Stimulated activated CD8-positive, alpha-beta memory T cell treated with anti-CD3 and anti-CD28 coated beads, Interleukin-7, amount 100 ng/mL, for 1 hour (primary cell): ENCODE results near the gene KLC3.

ENCODE experiments used
- DNase-seq, 2 donors: peaks; one replicate each; pipeline ENCODE4 v3.0.0-alpha.2; 2020; ENCODE audit warnings: low read depth in 2 of 2

The KLC3 gene

DNA sequence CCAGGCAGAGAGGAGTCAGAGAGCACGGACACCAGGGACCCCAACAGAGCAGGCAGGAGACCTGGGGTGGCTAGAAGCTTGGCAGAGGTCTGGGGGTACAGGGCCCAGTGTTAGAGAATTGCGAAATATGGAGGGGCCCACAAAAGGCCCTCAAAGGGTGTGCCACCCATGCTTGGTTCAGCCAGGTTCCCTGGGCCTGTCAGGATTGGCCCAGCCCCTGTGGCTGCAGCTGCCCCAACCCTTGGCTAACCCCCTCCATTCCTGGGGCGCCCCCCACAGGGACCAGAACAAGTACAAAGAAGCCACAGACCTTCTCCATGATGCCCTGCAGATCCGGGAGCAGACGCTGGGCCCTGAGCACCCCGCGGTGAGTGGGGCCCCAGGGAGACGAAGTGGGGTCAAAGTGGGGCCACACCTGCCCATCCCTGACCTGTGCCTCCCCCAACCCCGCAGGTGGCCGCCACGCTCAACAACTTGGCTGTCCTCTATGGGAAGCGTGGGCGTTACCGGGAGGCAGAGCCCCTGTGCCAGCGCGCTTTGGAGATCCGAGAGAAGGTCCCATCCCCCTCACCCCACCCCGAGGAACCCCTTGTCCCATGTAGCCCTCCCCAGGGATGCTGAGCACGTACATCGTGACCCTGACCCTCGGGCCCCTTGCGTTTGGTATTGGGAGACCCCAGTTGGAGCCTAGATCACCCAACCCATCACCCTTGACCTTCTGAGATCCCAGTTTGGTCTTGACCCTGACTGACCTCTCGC is 8.0 kb downstream of the KLC3 start:
- DNase-seq, result no peak

DNA sequence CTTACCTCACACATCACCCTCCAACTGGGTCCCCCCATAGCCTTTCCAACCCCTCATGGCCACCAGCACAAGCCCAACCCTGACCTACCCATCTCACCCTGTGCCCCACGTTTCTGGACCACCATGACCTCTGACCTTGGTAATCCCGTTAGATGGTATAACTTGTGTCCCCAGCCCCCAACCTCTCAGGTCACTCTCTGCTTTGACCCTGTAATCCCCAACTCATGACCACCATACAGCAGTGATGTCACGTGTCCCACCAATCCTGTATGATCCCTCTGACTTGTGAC is 8.5 kb downstream of the KLC3 start:
- no peak for DNase-seq

DNA sequence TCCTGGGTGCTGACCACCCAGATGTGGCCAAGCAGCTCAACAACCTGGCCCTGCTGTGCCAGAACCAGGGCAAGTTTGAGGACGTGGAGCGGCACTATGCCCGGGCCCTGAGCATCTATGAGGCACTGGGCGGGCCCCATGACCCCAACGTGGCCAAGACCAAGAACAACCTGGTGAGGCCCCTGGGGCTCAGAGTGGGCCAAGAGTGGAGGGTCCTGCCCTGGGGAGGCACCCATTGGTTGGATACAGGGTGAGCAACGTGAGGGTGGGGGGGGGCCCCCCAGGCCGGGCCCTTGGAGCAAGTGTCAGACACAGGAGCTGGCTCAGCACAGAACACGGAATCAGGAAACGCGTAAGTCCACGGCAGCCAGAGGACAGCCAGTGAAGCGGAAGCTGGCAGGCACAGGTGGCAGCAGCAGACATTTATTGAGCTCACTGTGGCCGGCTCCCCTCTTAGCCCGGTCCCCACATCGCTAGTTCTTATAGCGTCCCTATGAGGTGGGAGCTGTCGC is 8.9 kb downstream of the KLC3 start:
- no peak for DNase-seq

DNA sequence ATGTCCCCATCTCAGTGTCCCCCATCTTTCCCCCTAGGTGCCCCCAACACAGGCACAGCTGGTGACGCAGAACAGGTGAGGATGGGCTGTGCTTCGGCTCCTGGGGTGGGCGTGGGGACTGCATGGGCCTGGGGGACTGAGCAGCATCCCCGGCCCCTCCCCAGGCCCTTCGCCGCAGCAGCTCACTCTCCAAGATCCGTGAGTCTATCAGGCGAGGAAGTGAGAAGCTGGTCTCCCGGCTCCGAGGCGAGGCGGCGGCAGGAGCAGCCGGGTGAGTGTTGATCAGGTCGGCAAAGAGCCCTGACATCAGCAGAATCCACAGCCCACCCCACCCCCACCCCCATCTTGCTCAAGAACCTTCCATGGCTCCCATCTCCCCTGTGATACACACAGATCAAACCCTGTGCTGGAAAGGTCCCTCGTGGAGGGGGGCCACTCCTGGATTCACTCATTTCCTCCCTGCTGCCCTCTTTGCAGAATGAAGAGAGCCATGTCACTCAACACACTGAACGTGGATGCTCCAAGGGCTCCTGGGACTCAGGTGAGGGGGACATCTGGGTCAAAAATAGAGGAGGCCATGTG is 10.0 kb downstream of the KLC3 start:
- no peak for DNase-seq

DNA sequence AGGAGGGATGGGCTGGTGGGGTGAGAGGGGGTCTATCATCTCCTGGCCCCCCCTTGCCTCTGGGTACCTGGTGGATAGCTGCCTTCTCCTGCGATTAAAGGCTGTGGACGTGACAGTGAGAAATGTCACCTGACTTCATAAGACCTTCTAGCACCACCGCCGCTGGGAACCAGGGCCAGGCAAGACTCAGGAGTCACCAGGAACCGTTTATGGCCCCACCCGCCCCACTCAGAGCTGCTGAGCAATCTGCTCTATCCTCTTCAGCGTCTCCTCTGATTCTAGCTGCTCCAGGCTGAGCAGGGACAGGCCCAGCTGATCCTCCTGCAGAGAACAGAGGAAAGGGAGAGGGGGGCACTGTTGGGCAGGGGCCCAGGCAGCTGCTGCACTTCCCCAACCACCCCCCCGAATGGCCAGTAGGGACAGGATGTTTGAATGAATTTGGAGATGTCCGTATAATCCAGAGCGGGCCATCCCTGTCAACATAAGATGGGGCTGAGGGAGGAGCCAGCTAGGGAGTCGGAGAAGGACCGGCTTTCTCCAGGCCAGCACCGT is 10.9 kb downstream of the KLC3 start:
- DNase-seq, result no peak

DNA sequence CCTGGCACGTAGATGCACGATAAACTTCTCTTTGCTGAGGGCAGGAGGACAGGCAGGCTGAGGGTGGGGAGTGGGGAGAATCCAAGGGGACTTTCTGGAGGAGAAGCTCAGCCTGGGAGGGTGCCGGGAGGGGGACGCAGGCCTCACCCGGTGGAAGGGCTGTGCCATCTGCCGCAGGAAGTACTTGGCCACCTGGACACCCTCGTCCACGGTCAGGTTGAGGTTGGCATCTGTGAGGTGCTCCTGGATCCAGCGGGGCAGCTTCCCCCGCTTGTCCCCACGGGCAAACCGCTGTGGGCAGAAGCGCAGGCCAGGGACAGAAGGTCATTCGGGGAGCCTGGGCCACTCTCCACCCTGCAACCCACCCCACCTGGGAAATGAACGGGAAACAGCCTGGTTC is 11.5 kb downstream of the KLC3 start:
- no peak for DNase-seq

DNA sequence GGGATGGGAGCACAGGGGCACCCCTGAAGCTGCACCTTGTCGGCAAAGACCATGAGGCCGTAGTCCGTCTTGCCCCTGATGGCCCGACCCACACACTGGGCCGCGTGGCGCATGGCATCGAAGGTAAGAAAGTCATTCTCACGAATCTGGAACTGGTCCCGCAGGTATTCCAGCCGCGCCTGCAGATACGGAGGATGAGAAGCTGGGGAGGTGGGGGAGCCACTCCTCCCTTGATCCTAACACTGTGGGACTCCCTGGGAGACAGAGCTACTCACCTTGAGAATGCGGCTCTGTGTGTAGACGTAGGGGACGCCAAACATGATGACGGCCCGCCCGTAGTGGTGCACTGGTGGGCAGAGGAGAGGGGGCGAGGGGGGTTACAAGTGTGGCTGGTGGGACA is 11.9 kb downstream of the KLC3 start:
- no peak for DNase-seq

DNA sequence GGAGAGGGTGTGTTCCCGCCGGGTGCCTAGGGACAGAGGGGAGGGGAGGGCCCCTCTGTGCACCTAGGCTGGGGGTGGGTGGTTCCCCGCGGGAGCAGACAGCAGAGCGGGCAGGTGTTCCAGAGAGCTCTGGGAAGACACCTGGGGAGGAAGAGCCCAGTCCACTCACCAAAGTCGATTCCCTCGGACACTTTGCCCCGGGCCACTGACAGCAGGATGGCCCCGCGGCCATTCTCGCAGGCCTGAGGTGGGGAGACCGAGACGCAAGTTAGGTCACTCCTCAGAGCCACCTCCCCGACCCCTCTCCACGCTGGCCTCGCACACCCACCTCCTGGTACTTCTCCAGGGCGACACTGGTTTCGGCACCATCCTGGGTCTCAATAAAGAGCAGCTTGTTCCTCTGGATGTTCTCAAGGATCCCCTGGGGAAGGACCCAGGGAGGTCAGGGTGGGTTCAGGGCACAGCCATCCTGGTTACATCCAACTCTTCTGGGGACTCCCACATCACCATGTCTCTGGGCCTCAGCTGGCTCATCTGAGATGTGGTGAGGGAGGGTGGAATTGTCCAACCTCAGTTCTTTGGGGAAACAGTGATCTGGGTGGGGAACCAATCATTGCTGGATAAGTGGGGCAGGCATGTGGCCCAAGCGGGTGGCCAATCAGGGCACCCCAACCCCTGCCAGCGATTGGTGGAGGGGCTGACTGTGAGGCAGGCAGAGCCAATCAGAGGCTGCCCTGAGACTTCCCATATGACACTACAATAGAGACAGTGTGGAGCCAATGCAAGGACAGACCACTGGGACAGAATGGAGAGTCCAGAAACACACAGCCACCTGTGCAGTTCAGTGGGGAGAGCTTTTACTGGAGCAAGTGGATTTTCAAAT is 12.6 kb downstream of the KLC3 start:
- DNase-seq, result no peak

DNA sequence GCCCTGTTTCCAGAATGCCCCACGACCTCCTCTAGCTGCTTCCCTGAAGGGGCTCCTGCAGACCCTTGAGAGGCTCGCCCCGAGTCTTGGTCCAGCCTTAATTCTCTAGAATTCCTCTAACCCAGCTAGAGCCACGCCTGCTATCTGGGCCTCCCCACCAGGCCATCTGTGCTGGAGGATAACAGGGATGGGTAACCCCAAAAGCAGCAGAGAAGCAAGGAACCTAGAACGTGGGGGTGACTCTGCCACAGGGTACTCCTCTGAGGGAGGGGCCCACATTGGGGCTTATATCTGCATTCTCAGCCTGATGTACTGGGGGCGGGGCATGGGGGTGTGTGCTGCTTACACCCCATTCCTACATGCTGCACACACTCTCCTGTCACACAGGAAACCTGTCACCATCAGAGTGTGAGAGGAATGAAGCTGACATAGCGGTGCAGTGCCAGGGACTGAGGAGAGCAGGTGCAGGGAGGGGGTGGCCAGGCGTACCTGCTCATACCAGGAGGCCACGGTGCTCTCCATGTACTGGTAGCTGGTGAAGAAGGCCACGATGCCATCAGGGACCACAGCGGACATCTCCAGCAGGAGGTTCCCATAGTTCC is 13.8 kb downstream of the KLC3 start:
- no peak for DNase-seq

DNA sequence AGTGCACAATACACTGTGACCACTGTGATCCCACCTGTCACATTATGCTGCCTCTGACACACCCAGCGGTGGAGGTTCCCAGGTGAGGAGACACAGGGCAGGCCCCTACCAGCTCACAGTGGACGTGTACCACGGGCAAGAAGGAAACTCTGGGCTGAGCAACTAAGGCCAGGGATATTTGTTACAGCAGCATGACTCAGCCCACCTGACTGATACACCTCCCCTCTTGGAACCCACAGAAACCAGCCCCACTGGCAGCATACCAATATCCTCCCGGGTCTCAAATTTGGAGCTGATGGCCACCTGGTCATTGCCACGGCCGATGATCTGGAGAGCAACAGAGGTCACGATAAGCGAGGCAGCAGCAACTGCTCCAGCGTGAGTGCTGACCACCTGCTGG is 14.9 kb downstream of the KLC3 start:
- DNase-seq, result no peak

DNA sequence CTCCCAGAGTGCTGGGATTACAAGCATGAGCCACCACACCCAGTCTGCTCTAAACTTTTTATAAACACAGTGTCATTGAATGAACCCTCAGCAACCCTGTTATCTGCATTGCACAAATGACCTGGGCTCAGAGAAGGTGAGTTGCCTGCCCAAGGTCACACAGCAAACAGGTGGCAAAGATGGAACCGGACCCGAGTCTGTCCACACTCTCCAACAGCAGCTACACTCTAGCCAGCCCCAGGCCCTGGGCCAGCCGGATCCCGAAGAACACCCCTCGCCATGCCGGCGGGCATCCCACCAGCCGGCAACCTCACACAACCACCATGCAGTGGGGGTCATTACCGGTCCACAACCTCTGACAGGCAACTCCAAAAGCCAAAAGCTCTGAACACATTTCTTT is 15.4 kb downstream of the KLC3 start:
- no peak for DNase-seq

DNA sequence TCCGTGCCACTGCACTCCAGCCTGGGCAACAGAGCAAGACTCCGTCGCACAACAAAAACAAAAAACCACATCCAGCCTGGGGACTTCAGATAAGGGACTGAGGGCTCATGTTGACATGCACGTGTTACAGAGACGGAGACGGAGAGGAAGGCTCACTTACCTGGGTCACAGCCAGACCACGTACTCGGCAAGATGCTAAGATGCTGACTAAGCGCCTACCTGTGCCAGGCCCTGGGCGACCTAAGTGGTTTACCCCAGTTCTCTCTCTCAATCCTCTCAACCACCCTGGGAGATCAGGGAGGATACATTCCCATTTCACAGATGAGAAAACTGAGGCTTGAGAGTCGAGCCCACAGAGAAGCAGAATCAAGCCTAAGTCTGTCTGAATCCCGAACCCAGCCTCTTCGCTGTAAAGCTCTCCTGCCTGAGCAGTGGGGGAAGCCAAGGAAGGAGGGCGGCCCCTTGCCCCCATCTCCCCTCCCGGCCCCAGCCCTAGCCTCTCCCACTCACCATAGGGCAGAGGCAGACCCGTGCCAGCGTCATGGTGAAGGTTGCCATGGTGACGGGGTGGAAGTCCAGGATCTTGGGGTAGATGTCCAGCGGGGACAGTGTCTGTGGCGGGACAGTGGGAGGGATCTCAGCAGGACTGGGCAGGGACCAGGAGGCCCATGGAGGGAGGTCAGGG is 16.4 kb downstream of the KLC3 start:
- DNase-seq, result no peak

DNA sequence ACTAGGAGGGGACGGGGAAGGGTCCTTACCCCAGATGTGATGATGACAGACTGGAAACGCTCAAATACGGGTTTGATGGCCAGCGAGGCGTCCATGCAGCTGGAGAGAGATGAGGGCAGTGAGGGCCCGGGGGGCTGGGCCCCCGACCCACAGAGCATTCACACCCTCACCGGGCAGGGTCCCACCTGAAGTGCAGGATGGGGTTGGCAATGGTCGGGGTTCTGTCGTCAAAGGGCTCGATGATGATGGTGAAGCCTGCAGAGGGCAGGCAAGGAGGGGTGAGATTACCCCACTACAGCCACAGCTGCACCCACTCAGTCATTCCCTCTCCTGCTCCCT is 16.9 kb downstream of the KLC3 start:
- DNase-seq, result no peak

DNA sequence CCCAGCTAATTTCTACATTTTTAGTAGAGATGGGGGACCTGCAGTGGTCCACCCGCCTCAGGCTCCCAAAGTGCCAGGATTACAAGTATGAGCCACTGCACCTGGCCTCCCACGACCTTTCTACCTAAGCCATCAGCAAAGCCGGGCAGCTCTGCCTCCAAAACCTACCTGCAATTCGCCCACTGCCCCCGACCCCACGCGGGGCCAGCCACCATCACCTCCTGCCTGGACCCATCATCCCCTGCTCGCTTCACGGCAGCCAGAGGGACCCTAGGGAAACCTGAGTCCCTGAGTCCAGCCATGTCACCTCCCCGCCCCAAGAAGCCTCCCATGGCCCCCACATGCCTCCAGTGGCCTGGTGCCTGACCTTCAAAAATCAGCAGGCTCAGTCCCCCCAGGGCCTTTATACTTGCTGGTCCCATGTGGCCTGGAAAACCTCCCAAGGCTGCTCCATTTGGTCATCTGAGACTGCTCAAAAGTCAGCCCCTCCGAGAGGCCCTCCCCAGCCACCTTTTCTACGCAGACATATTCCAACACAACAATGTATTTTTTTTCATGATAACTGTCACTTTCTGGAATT is 17.8 kb downstream of the KLC3 start:
- no peak for DNase-seq

DNA sequence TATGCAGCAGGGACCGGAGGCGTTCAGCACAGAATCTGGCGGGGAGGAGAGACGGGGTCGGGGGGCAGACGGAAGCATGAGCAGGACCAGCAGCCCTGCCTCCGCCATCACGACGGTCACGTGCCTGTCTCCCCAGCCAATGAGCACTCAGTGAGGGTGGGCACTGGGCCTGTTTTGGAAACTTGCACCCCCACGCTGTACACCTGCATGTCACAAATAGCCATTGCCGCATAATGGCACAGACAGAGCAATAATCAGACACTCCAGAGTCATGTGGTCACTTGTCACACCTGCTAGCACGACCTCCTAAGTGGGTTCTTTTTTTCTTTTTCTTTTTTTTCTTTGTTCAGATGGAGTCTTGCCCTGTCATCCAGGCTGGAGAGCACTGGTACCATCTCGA is 21.1 kb downstream of the KLC3 start:
- DNase-seq, result no peak

DNA sequence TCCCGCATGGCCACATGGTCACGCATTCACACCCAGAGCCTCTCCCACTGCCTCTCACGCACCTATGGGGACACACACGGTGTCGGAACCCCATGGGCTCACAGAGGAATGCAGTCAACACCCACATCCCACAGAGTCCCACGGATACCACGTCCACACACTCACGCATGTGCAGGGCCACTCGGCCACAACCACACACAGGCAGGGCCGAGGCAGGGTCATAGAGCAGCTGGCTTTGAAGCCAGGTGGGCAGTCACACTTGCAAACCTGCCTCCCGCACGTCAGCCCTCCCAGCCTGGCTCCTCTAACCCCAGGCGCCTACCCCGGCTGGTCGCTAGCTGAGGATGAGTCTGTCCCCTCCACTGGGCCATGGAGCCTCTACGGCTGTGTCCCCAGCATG is 21.7 kb downstream of the KLC3 start:
- no peak for DNase-seq

DNA sequence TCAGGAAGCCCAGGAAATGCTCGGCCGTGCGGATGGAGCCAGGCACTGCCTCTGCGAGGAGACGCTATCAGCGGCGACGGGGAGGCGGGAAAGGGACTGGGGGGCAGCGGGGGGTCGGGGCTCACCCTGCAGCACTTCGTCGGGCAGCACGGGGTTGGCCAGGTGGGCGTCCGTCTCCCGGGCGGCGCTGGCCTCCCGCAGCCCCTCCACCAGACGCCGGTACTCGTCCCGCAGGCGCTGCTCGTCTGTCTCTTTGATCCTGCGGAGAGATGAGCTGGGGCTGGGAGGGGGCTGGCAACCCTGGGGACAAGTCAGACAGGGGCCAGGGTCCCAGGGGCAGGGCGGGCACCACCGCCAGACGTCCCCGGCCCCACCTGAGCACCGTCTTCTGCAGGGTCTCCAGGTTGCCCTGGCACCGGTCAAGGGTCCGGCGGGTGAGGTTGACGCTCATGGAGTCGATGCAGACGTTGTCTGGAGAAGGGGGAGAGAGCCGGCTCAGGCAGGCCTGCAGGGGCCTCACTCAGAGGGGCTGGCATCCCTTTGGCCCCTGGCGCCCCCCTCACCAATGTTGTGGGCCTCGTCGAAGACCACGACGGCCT is 23.4 kb downstream of the KLC3 start:
- no peak for DNase-seq

DNA sequence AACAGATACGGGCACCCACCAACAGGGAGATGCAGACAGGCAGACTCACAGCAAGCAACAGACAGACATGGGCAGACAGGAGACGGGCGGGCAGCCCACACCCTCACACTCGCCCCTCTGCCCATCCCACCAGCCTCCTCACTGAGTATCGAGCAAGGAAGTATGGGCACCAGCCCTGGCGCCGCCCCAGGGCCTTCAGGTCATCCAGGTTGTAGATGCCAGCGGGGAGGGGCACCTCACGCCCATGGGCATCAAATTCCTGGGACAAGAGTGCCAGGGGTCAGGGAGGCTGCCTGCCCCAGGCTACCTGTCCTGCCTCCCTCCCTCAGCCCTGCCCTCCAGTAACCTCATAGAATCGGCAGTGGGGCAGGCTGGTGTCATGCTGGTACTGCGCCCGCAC is 24.1 kb downstream of the KLC3 start:
- DNase-seq, result no peak

DNA sequence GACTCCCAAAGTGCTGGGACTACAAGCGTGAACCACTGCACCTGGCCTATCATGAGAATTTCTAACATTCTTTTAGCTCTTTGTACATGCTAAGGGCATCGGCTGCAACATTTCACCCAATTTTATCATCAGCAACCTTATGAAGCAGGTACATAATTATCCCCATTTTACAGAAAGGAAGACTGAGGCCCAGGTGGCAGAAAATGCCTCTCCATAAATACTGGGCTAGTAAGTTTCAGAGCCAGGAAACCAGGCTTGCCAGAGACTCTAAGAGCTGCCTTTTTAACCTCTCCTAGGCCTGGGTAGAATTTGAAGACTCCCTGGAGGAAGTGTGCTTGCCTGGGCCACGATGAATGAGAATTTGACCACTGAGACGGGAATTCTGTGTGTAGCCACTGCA is 27.6 kb downstream of the KLC3 start:
- no peak for DNase-seq

DNA sequence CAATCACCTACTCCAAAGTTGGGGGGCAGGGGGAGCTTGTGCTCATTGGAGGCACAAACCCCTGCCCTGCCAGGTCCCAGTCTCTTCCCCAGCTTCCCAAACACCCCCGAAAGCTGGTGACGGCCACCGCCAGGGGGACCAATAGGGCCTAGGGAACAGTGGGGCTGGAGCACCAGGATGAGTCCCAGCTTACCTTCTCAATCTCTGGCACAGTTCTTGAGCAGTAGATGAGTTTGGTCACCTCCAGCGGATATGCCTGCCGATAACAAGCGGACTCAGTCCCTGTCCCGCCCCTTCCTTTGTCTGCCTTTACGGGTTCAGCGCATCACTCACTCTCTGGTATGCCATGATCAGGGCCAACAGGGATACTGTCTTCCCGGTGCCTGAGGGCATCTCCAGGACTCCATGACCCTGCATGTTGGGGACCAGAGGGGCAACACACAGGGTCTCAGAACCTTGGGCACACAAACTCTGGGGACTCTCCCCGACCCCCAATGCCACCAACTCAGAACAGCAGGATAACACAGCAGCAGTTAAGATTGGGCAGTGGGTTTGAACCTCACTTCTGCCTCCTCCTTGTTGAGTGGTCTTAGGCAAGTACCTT is 28.3 kb downstream of the KLC3 start:
- no peak for DNase-seq
